MM.1S (cell line): ENCODE data around the gene CMTM8.

Experiments
- DNase-seq: peaks from one replicate; pipeline ENCODE4 v3.0.0-alpha.2; 2015
- H2AFZ ChIP-seq: fragments of 300-600 bp; sonication (generic); 2 replicates; pipeline ENCODE4 v1.6.0; 2016; ENCODE audit warnings: antibody characterized with exemption, low read length
- H3F3A ChIP-seq: fragments of 300-600 bp; sonication (generic); 2 replicates; pipeline ENCODE4 v1.6.1; 2016; ENCODE audit warnings: mild to moderate bottlenecking, antibody characterized with exemption, low read length, moderate library complexity, mixed read lengths; ENCODE audit not compliant: insufficient read depth
- H3K27ac ChIP-seq: fragments of 300-600 bp; sonication (generic); 2 replicates; pipeline ENCODE4 v1.5.1; 2016; ENCODE audit warnings: mild to moderate bottlenecking, low read length
- H3K27me3 ChIP-seq: fragments of 300-600 bp; sonication (generic); replicated peaks from 2 replicates; pipeline ENCODE4 v1.6.0; 2016; ENCODE audit warnings: low read length; ENCODE audit not compliant: insufficient read depth
- H3K36me3 ChIP-seq: fragments of 300-600 bp; sonication (generic); replicated peaks from 2 replicates; pipeline ENCODE4 v1.6.1; 2016; ENCODE audit warnings: mild to moderate bottlenecking, low read length, mixed read lengths; ENCODE audit not compliant: insufficient read depth
- H3K4me1 ChIP-seq: fragments of 300-600 bp; sonication (generic); 2 replicates; pipeline ENCODE4 v1.6.1; 2016; ENCODE audit warnings: low read length, mixed read lengths
- H3K4me2 ChIP-seq: fragments of 300-600 bp; sonication (generic); 2 replicates; pipeline ENCODE4 v1.6.0; 2016; ENCODE audit warnings: low read depth, low read length
- H3K4me3 ChIP-seq: fragments of 300-600 bp; sonication (generic); 2 replicates; pipeline ENCODE4 v1.5.1; 2016; ENCODE audit warnings: low read length, mixed read lengths
- H3K79me2 ChIP-seq: fragments of 300-600 bp; sonication (generic); 2 replicates; pipeline ENCODE4 v1.6.1; 2016; ENCODE audit warnings: mixed run types, low read length, mixed read lengths
- H3K9ac ChIP-seq: fragments of 300-600 bp; sonication (generic); 2 replicates; pipeline ENCODE4 v1.6.1; 2016; ENCODE audit warnings: low read length, mixed read lengths
- H3K9me2 ChIP-seq: fragments of 300-600 bp; sonication (generic); replicated peaks from 2 replicates; pipeline ENCODE4 v1.6.1; 2016; ENCODE audit warnings: mild to moderate bottlenecking, low read length, mixed read lengths; ENCODE audit not compliant: insufficient read depth
- H3K9me3 ChIP-seq: fragments of 300-600 bp; sonication (generic); replicated peaks from 2 replicates; pipeline ENCODE4 v1.6.1; 2016; ENCODE audit warnings: mild to moderate bottlenecking, low read length, mixed read lengths; ENCODE audit not compliant: insufficient read depth
- H4K20me1 ChIP-seq: fragments of 300-600 bp; sonication (generic); 2 replicates; pipeline ENCODE4 v1.6.1; 2016; ENCODE audit warnings: mild to moderate bottlenecking, low read length, moderate library complexity, mixed read lengths; ENCODE audit not compliant: insufficient read depth
- CTCF ChIP-seq: fragments of 300-600 bp; sonication (generic); IDR thresholded peaks from 2 replicates; pipeline ENCODE4 v1.5.1; 2016; ENCODE audit warnings: antibody characterized with exemption, low read length, mixed read lengths
- EZH2 ChIP-seq: fragments of 300-600 bp; sonication (generic); optimal IDR thresholded peaks from 2 replicates; pipeline ENCODE3; 2017; ENCODE audit warnings: low read depth, mild to moderate bottlenecking, antibody characterized with exemption, low read length, mixed read lengths
- EZH2phosphoT487 ChIP-seq: fragments of 300-600 bp; sonication (generic); IDR thresholded peaks from 2 replicates; pipeline ENCODE4 v1.6.1; 2018; ENCODE audit warnings: antibody characterized with exemption, low read length

Gene CMTM8

GRCh38 chr3:32355751-32356291 is 117.3 kb downstream of the CMTM8 start:
- no peak overlapping the region for H3K4me3 ChIP-seq
- no peak overlapping the region for H3K4me2 ChIP-seq
- H3F3A ChIP-seq: no peaks in the 10 kb centered on the region
- no peaks in the 10 kb centered on the region for H3K9me3 ChIP-seq
- no peaks in the 10 kb centered on the region for H3K9me2 ChIP-seq
- H3K4me1 ChIP-seq: no peaks in the 10 kb centered on the region
- H3K79me2 ChIP-seq: no peaks in the 10 kb centered on the region
- no peaks in the 10 kb centered on the region for H4K20me1 ChIP-seq
- H3K27ac ChIP-seq: no peak overlapping the region
- no peak overlapping the region for H2AFZ ChIP-seq
- DNase-seq: no peak
- TF ChIP-seq EZH2phosphoT487 (no peak), EZH2 (no peak), CTCF (no peak)
- no peaks in the 10 kb centered on the region for H3K36me3 ChIP-seq
- no peaks in the 10 kb centered on the region for H3K27me3 ChIP-seq
- H3K9ac ChIP-seq: no peak overlapping the region

- H3K36me3 ChIP-seq: no peaks in the 10 kb centered on the region
- no peak for TF ChIP-seq EZH2
- TF ChIP-seq EZH2phosphoT487: no peak
- TF ChIP-seq CTCF: no peak
- no peaks in the 10 kb centered on the region for H3K4me1 ChIP-seq
- H3K27me3 ChIP-seq: no peaks in the 10 kb centered on the region
- no peak overlapping the region for H3K4me2 ChIP-seq
- no peaks in the 10 kb centered on the region for H3K79me2 ChIP-seq
- no peak overlapping the region for H3K4me3 ChIP-seq
- no peaks in the 10 kb centered on the region for H3K9me2 ChIP-seq
- DNase-seq: no peak
- H4K20me1 ChIP-seq: no peaks in the 10 kb centered on the region
- H3K9ac ChIP-seq: no peak overlapping the region
- H3F3A ChIP-seq: no peaks in the 10 kb centered on the region
- no peaks in the 10 kb centered on the region for H3K9me3 ChIP-seq
- no peak overlapping the region for H2AFZ ChIP-seq
- H3K27ac ChIP-seq: no peak overlapping the region
Observed at GRCh38 chr3:32359766-32360492, 121.4 kb downstream of the CMTM8 start.

GRCh38 chr3:32360493-32360827 is 122.0 kb downstream of the CMTM8 start:
- Histone ChIP-seq H3K27me3 (no peaks in the 10 kb centered on the region), H3K9me3 (no peaks in the 10 kb centered on the region), H4K20me1 (no peaks in the 10 kb centered on the region), H3K36me3 (no peaks in the 10 kb centered on the region), H2AFZ (no peak overlapping the region), H3K9me2 (no peaks in the 10 kb centered on the region), H3K79me2 (no peaks in the 10 kb centered on the region), H3K4me2 (no peak overlapping the region), H3K4me1 (no peaks in the 10 kb centered on the region), H3K9ac (no peak overlapping the region), H3K4me3 (no peak overlapping the region), H3F3A (no peaks in the 10 kb centered on the region), H3K27ac (no peak overlapping the region)
- no peak for DNase-seq
- TF ChIP-seq CTCF: no peak
- TF ChIP-seq EZH2: no peak
- no peak for TF ChIP-seq EZH2phosphoT487
